Neural cell (in vitro differentiated cells): ENCODE data around the gene EPB42. TPM values are rescaled to one million over a fixed set of nuclear protein-coding genes. Genes with fewer than 3 reads are reported as not detected.

Experiments
- H2AFZ ChIP-seq: fragments of 200-600, 300-800 bp; sonication (generic), shearing (Covaris generic); 2 replicates; pipeline ENCODE4 v1.6.0; 2014; ENCODE audit warnings: low read depth, mild to moderate bottlenecking, antibody characterized with exemption, low read length, moderate library complexity
- H3F3A ChIP-seq: fragments of 200-600 bp; shearing (Covaris generic); 2 replicates; pipeline ENCODE4 v1.6.1; 2016; ENCODE audit warnings: mild to moderate bottlenecking, moderate library complexity, mixed read lengths, antibody characterized with exemption, low read length; ENCODE audit not compliant: insufficient read depth, poor library complexity, severe bottlenecking
- H3K27ac ChIP-seq: fragments of 200-600, 300-800 bp; sonication (generic), shearing (Covaris generic); 2 replicates; pipeline ENCODE4 v1.5.1; 2014; ENCODE audit warnings: mild to moderate bottlenecking, low read length, moderate library complexity
- H3K27me3 ChIP-seq: fragments of 300-800, 200-600 bp; sonication (generic), shearing (Covaris generic); 2 replicates; pipeline ENCODE4 v1.6.0; 2014; ENCODE audit warnings: mild to moderate bottlenecking, low read depth, low read length, moderate library complexity; ENCODE audit not compliant: insufficient read depth
- H3K36me3 ChIP-seq: fragments of 300-800, 200-600 bp; sonication (generic), shearing (Covaris generic); 2 replicates; pipeline ENCODE4 v1.5.1; 2014; ENCODE audit warnings: mild to moderate bottlenecking, antibody characterized with exemption, low read length, moderate library complexity; ENCODE audit not compliant: insufficient read depth
- H3K4me2 ChIP-seq: fragments of 300-800, 200-600 bp; sonication (generic), shearing (Covaris generic); 2 replicates; pipeline ENCODE4 v1.6.0; 2014; ENCODE audit warnings: mild to moderate bottlenecking, low read length
- H3K4me3 ChIP-seq: fragments of 300-800, 200-600 bp; sonication (generic), shearing (Covaris generic); 2 replicates; pipeline ENCODE4 v1.5.1; 2014; ENCODE audit warnings: mild to moderate bottlenecking, low read length, moderate library complexity
- H3K79me2 ChIP-seq: fragments of 200-600 bp; shearing (Covaris generic); replicated peaks from 2 replicates; pipeline ENCODE4 v1.6.0; 2014; ENCODE audit warnings: mild to moderate bottlenecking, low read length, moderate library complexity; ENCODE audit not compliant: insufficient read depth
- H3K9ac ChIP-seq: fragments of 300-800, 200-600 bp; sonication (generic), shearing (Covaris generic); 2 replicates; pipeline ENCODE4 v1.6.1; 2016; ENCODE audit warnings: mild to moderate bottlenecking, low read length, mixed read lengths
- H3K9me2 ChIP-seq: fragments of 200-600 bp; shearing (Covaris generic); 2 replicates; pipeline ENCODE4 v1.6.1; 2016; ENCODE audit warnings: mild to moderate bottlenecking, low read length, mixed read lengths; ENCODE audit not compliant: insufficient read depth
- H3K9me3 ChIP-seq: fragments of 200-600, 300-800 bp; sonication (generic), shearing (Covaris generic); 2 replicates; pipeline ENCODE4 v1.6.1; 2016; ENCODE audit warnings: mild to moderate bottlenecking, mixed run types, low read length, moderate library complexity, mixed read lengths
- H4K20me1 ChIP-seq: fragments of 200-600 bp; shearing (Covaris generic); 2 replicates; pipeline ENCODE4 v1.6.1; 2016; ENCODE audit warnings: mild to moderate bottlenecking, mixed run types; ENCODE audit not compliant: insufficient read depth
- CTCF ChIP-seq: fragments of 450-650 bp; IDR thresholded peaks from 2 replicates; pipeline ENCODE4 v1.5.1; 2014; ENCODE audit warnings: antibody characterized with exemption, mild to moderate bottlenecking, moderate library complexity; ENCODE audit not compliant: poor library complexity, severe bottlenecking
- EP300 ChIP-seq: fragments of 450-650 bp; conservative IDR thresholded peaks from 2 replicates; pipeline ENCODE4 v1.6.1; 2014; ENCODE audit warnings: antibody characterized with exemption, mild to moderate bottlenecking, moderate library complexity; ENCODE audit not compliant: poor library complexity, severe bottlenecking
- EZH2 ChIP-seq: fragments of 200-600, 300-800 bp; shearing (Covaris generic), sonication (generic); IDR thresholded peaks from 2 replicates; pipeline ENCODE4 v1.6.1; 2014; ENCODE audit warnings: antibody characterized with exemption, low read length, borderline replicate concordance, mild to moderate bottlenecking; ENCODE audit not compliant: insufficient read depth, poor library complexity, severe bottlenecking
- MXI1 ChIP-seq: fragments of 450-650 bp; conservative IDR thresholded peaks from 2 replicates; pipeline ENCODE4 v1.6.1; 2014; ENCODE audit warnings: antibody characterized with exemption, mild to moderate bottlenecking; ENCODE audit not compliant: poor library complexity, severe bottlenecking
- POLR2AphosphoS5 ChIP-seq: IDR thresholded peaks from 2 replicates; pipeline ENCODE4 v1.6.1; 2012
- RAD21 ChIP-seq: fragments of 450-650 bp; conservative IDR thresholded peaks from 2 replicates; pipeline ENCODE4 v1.6.1; 2014; ENCODE audit warnings: antibody characterized with exemption, mild to moderate bottlenecking, moderate library complexity
- SMC3 ChIP-seq: fragments of 450-650 bp; conservative IDR thresholded peaks from 2 replicates; pipeline ENCODE4 v1.6.1; 2014; ENCODE audit warnings: antibody characterized with exemption, mild to moderate bottlenecking, moderate library complexity; ENCODE audit not compliant: poor library complexity
- TAF1 ChIP-seq: IDR thresholded peaks from 2 replicates; pipeline ENCODE4 v1.6.1; 2012; ENCODE audit warnings: low read depth
- polyA plus RNA-seq: library from polyadenylated mRNA; depleted of rRNA; stranded (reverse); fragments of >200 nt; gene quantifications from 2 replicates; pipeline ENCODE4 v1.2.3, GENCODE V29; 2014
- TF ChIP-seq, protein P1 (sequence below): IDR thresholded peaks from 2 replicates; pipeline ENCODE4 v1.6.1; 2012; ENCODE audit warnings: borderline replicate concordance

Gene EPB42
- polyA plus RNA-seq, 1 donor from 2014 or later, result not detected

- Histone ChIP-seq H3K4me3 (no peak within 1 kb of the TSS), H3K79me2 (no peaks in the 10 kb centered on the region), H4K20me1 (no peaks in the 10 kb centered on the region), H3K9me2 (no peaks in the 10 kb centered on the region), H3K36me3 (no peaks in the 10 kb centered on the region), H3K27ac (no peak within 1 kb of the TSS), H3K9ac (no peak within 1 kb of the TSS), H3K9me3 (no peaks in the 10 kb centered on the region), H2AFZ (no peak within 1 kb of the TSS), H3K4me2 (no peak within 1 kb of the TSS), H3K27me3 (no peaks in the 10 kb centered on the region), H3F3A (no peaks in the 10 kb centered on the region)
- no peak for TF ChIP-seq EZH2
- TF ChIP-seq, protein P1, sequence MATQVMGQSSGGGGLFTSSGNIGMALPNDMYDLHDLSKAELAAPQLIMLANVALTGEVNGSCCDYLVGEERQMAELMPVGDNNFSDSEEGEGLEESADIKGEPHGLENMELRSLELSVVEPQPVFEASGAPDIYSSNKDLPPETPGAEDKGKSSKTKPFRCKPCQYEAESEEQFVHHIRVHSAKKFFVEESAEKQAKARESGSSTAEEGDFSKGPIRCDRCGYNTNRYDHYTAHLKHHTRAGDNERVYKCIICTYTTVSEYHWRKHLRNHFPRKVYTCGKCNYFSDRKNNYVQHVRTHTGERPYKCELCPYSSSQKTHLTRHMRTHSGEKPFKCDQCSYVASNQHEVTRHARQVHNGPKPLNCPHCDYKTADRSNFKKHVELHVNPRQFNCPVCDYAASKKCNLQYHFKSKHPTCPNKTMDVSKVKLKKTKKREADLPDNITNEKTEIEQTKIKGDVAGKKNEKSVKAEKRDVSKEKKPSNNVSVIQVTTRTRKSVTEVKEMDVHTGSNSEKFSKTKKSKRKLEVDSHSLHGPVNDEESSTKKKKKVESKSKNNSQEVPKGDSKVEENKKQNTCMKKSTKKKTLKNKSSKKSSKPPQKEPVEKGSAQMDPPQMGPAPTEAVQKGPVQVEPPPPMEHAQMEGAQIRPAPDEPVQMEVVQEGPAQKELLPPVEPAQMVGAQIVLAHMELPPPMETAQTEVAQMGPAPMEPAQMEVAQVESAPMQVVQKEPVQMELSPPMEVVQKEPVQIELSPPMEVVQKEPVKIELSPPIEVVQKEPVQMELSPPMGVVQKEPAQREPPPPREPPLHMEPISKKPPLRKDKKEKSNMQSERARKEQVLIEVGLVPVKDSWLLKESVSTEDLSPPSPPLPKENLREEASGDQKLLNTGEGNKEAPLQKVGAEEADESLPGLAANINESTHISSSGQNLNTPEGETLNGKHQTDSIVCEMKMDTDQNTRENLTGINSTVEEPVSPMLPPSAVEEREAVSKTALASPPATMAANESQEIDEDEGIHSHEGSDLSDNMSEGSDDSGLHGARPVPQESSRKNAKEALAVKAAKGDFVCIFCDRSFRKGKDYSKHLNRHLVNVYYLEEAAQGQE, result no peak
- no peak for TF ChIP-seq RAD21
- TF ChIP-seq POLR2AphosphoS5, result no peak
- no peak for TF ChIP-seq TAF1
These were observed 46.0 kb upstream of the EPB42 start, which contains the start of gene TGM5 for GRCh38 chr15:43266834-43267233. Gene TGM5, minus strand, starts transcription at chr15:43266928. Its CDS starts 79 bp downstream, at chr15:43266849.

- Histone ChIP-seq H3K36me3 (no peaks in the 10 kb centered on the region), H4K20me1 (no peaks in the 10 kb centered on the region), H3F3A (no peaks in the 10 kb centered on the region), H3K9ac (no peak overlapping the region), H2AFZ (no peak overlapping the region), H3K9me3 (no peaks in the 10 kb centered on the region), H3K27me3 (no peaks in the 10 kb centered on the region), H3K79me2 (no peaks in the 10 kb centered on the region), H3K9me2 (no peaks in the 10 kb centered on the region), H3K4me3 (no peak overlapping the region), H3K4me2 (no peak overlapping the region), H3K27ac (no peak overlapping the region)
- TF ChIP-seq MXI1 (no peak), POLR2AphosphoS5 (no peak), TAF1 (no peak), SMC3 (no peak), EZH2 (no peak), CTCF (no peak), RAD21 (no peak), EP300 (no peak)
- TF ChIP-seq, protein P1, result no peak
These were observed 45.6 kb upstream of the EPB42 start for GRCh38 chr15:43266386-43266785.
